HT1080 (cell line): Measurements from ENCODE around the gene SFRP5. TPM values are rescaled to one million over a fixed set of nuclear protein-coding genes. Genes with fewer than 3 reads are reported as not detected.

Source experiments
- DNase-seq: peaks from one replicate; pipeline ENCODE4 v3.0.0-alpha.2; 2015; ENCODE audit warnings: low read depth
- total RNA-seq: library from RNA; depleted of rRNA; stranded (reverse); fragments of >200 nt; shearing (Covaris generic); gene quantifications from 2 replicates; pipeline ENCODE4 v1.2.3, GENCODE V29; 2014

SFRP5 gene
- total RNA-seq, 1 experiment from 2014 or later = not detected

GRCh38 chr10:97765201-97765600 is 6.6 kb downstream of the SFRP5 start:
- no peak for DNase-seq

GRCh38 chr10:97764519-97764931 is 7.3 kb downstream of the SFRP5 start:
- DNase-seq = no peak

GRCh38 chr10:97763947-97764346 is 7.9 kb downstream of the SFRP5 start:
- no peak for DNase-seq

- DNase-seq = no peak
Measured at GRCh38 chr10:97763411-97763810, 8.4 kb downstream of the SFRP5 start.

GRCh38 chr10:97762816-97763215 is 9.0 kb downstream of the SFRP5 start:
- no peak for DNase-seq

GRCh38 chr10:97762056-97762455 is 9.7 kb downstream of the SFRP5 start:
- no peak for DNase-seq

- DNase-seq = no peak
Measured at GRCh38 chr10:97761331-97761865, 10.4 kb downstream of the SFRP5 start.

- DNase-seq = no peak
Measured at GRCh38 chr10:97760461-97761257, 11.1 kb downstream of the SFRP5 start.

GRCh38 chr10:97759946-97760345 is 11.9 kb downstream of the SFRP5 start:
- DNase-seq = no peak

- DNase-seq = peak; percentile 60
Measured at GRCh38 chr10:97759158-97759887, 12.5 kb downstream of the SFRP5 start.

GRCh38 chr10:97757471-97757870 is 14.3 kb downstream of the SFRP5 start:
- no peak for DNase-seq

GRCh38 chr10:97755718-97756117 is 16.1 kb downstream of the SFRP5 start:
- no peak for DNase-seq

GRCh38 chr10:97754726-97755125 is 17.1 kb downstream of the SFRP5 start:
- no peak for DNase-seq

GRCh38 chr10:97752956-97753355 is 18.8 kb downstream of the SFRP5 start:
- no peak for DNase-seq

- DNase-seq = no peak
Measured at GRCh38 chr10:97748116-97748515, 23.7 kb downstream of the SFRP5 start.

- no peak for DNase-seq
Measured at GRCh38 chr10:97747573-97747972, 24.2 kb downstream of the SFRP5 start.

- DNase-seq = no peak
Measured at GRCh38 chr10:97744405-97745035, 27.3 kb downstream of the SFRP5 start.

- DNase-seq = no peak
Measured at GRCh38 chr10:97743169-97743943, 28.4 kb downstream of the SFRP5 start.

GRCh38 chr10:97740613-97741012 is 31.2 kb downstream of the SFRP5 start:
- no peak for DNase-seq

GRCh38 chr10:97738616-97739015 is 33.2 kb downstream of the SFRP5 start:
- no peak for DNase-seq

- no peak for DNase-seq
Measured at GRCh38 chr10:97737770-97738265, 34.0 kb downstream of the SFRP5 start.
